Smooth muscle cell (in vitro differentiated cells): ENCODE results near the gene SLC16A2. TPM values are rescaled to one million over a fixed set of nuclear protein-coding genes. Genes with fewer than 3 reads are reported as not detected.

ENCODE experiments used
- DNase-seq: peaks from one replicate; lab custom pipeline; 2025; ENCODE audit not compliant: unreplicated experiment; lab: John Stamatoyannopoulos, UW
- H2AFZ ChIP-seq: fragments of 200-600 bp; sonication (generic); 2 replicates; pipeline ENCODE4 v1.6.0; 2016; ENCODE audit warnings: antibody characterized with exemption, low read depth, mild to moderate bottlenecking
- H3F3A ChIP-seq: fragments of 200-600 bp; sonication (generic); 2 replicates; pipeline ENCODE4 v1.6.0; 2017; ENCODE audit warnings: antibody characterized with exemption, low read depth
- H3K27ac ChIP-seq: fragments of 200-600 bp; sonication (generic); 2 replicates; pipeline ENCODE4 v1.5.1; 2016; ENCODE audit warnings: low read depth, mild to moderate bottlenecking
- H3K27me3 ChIP-seq: fragments of 200-600 bp; sonication (generic); 2 replicates; pipeline ENCODE4 v1.6.1; 2016; ENCODE audit warnings: low read depth, mild to moderate bottlenecking
- H3K36me3 ChIP-seq: fragments of 200-600 bp; sonication (generic); 2 replicates; pipeline ENCODE4 v1.5.1; 2016; ENCODE audit warnings: low read depth
- H3K4me1 ChIP-seq: fragments of 200-600 bp; sonication (generic); 2 replicates; pipeline ENCODE4 v1.5.1; 2016; ENCODE audit warnings: low read depth
- H3K4me2 ChIP-seq: fragments of 200-600 bp; sonication (generic); 2 replicates; pipeline ENCODE4 v1.6.0; 2016; ENCODE audit warnings: mild to moderate bottlenecking
- H3K4me3 ChIP-seq: fragments of 200-600 bp; sonication (generic); 2 replicates; pipeline ENCODE4 v1.5.1; 2016; ENCODE audit warnings: mild to moderate bottlenecking
- H3K79me2 ChIP-seq: fragments of 200-600 bp; sonication (generic); 2 replicates; pipeline ENCODE4 v1.6.0; 2016; ENCODE audit warnings: low read depth, mild to moderate bottlenecking
- H3K9ac ChIP-seq: fragments of 200-600 bp; sonication (generic); 2 replicates; pipeline ENCODE4 v1.6.0; 2016; ENCODE audit warnings: low read depth
- H3K9me3 ChIP-seq: fragments of 200-600 bp; sonication (generic); replicated peaks from 2 replicates; pipeline ENCODE4 v1.5.1; 2016; ENCODE audit warnings: low read depth
- H4K20me1 ChIP-seq: fragments of 200-600 bp; sonication (generic); 2 replicates; pipeline ENCODE4 v1.6.0; 2016; ENCODE audit warnings: low read depth
- CTCF ChIP-seq: fragments of 200-600 bp; sonication (generic); IDR thresholded peaks from 2 replicates; pipeline ENCODE4 v1.5.1; 2017; ENCODE audit warnings: borderline replicate concordance, mild to moderate bottlenecking, antibody characterized with exemption; ENCODE audit not compliant: insufficient read depth, poor library complexity, severe bottlenecking
- WGBS: methylation state at CpG from one replicate; pipeline ENCODE4 v1.1.7; 2016; ENCODE audit warnings: low lambda C conversion rate; 5-methylcytosine and 5-hydroxymethylcytosine counted together
- polyA plus RNA-seq: library from polyadenylated mRNA; unstranded; fragments of >200 nt; fragmentation: Nextera tagmentation; extraction: Ambion mirVana; gene quantifications from 2 replicates; pipeline ENCODE4 v1.2.1, GENCODE V29; 2016
- small RNA-seq: library from RNA; depleted of rRNA; stranded (forward); fragments of <200 nt; gene quantifications from one replicate; pipeline ENCODE3, GENCODE V24; 2014
- total RNA-seq: library from RNA; depleted of rRNA; stranded (reverse); fragments of >200 nt; gene quantifications from 2 replicates; pipeline ENCODE4 v1.2.3, GENCODE V29; 2014

Gene SLC16A2
- total and polyA plus RNA-seq, 2 experiments from 2014 or later, result 13.4 to 17.8 TPM

GRCh38 chrX:74578137-74578536 lies 156.8 kb downstream of the SLC16A2 start:
- no peak overlapping the region for H3K4me3 ChIP-seq
- WGBS, result 94% methylated on average over 3 of the region's 3 CpGs
- no peaks in the 10 kb centered on the region for H3K27me3 ChIP-seq
- no peak for DNase-seq
- H3K36me3 ChIP-seq, result no peaks in the 10 kb centered on the region
- H3K27ac ChIP-seq, result no peak overlapping the region
- no peaks in the 10 kb centered on the region for H3K9me3 ChIP-seq
- TF ChIP-seq CTCF, result no peak
- H3K4me2 ChIP-seq, result no peak overlapping the region
- no peaks in the 10 kb centered on the region for H3F3A ChIP-seq
- H2AFZ ChIP-seq, result no peak overlapping the region
- no peaks in the 10 kb centered on the region for H4K20me1 ChIP-seq
- no peaks in the 10 kb centered on the region for H3K79me2 ChIP-seq
- no peak overlapping the region for H3K9ac ChIP-seq
- no peaks in the 10 kb centered on the region for H3K4me1 ChIP-seq

- no peaks in the 10 kb centered on the region for H3K36me3 ChIP-seq
- H2AFZ ChIP-seq, result no peak overlapping the region
- H3K4me2 ChIP-seq, result no peak overlapping the region
- H3K4me1 ChIP-seq, result no peaks in the 10 kb centered on the region
- H3K79me2 ChIP-seq, result no peaks in the 10 kb centered on the region
- H3K9me3 ChIP-seq, result no peaks in the 10 kb centered on the region
- no peaks in the 10 kb centered on the region for H3F3A ChIP-seq
- WGBS, result 60% methylated on average over 3 of the region's 3 CpGs
- no peak for TF ChIP-seq CTCF
- no peak overlapping the region for H3K9ac ChIP-seq
- H3K4me3 ChIP-seq, result no peak overlapping the region
- no peak for DNase-seq
- no peak overlapping the region for H3K27ac ChIP-seq
- H4K20me1 ChIP-seq, result peaks cover 3% of the 10 kb centered on the region
- H3K27me3 ChIP-seq, result no peaks in the 10 kb centered on the region
Observed at GRCh38 chrX:74579597-74580198, 158.4 kb downstream of the SLC16A2 start.

Small RNAs within 50 kb of the gene (small RNA-seq; reads per million reads assigned to genes)
- not detected for gene RN7SL790P

Other genes starting within 250 kb of the SLC16A2 start
- not detected in 2 replicates for gene ZCCHC13, start 117.3 kb upstream of the SLC16A2 start, total RNA-seq
- gene ZCCHC13, start 117.3 kb upstream of the SLC16A2 start, polyA plus RNA-seq, result not detected in 2 replicates
- gene RLIM, start 193.1 kb downstream of the SLC16A2 start, total RNA-seq, result 50.7 and 55.2 TPM in 2 replicates
- 9.9 and 12.8 TPM in 2 replicates for gene RLIM, start 193.1 kb downstream of the SLC16A2 start, polyA plus RNA-seq